ENCODE data around the gene TMEM91. TPM values are rescaled to one million over a fixed set of nuclear protein-coding genes. Genes with fewer than 3 reads are reported as not detected.
"Not testable (repeated sequence)": the region's sequence is repeated elsewhere in the genome, so short reads cannot be mapped to it uniquely, and the experiment has no call there.

The TMEM91 gene
- total and polyA plus RNA-seq, 9 donors = 6.2 to 22.3 (median 9.9) TPM

- H3K27ac ChIP-seq = no peak overlapping the region
- no peak overlapping the region for H3K4me3 ChIP-seq
- intact Hi-C loops (cut with DNase I) = no loop called here
- 60 to 68% (median 61%) methylated on average over 6 of the region's 6 CpGs for WGBS, 3 donors
- DNase-seq = no peak
- peaks cover 8% of the 10 kb centered on the region for H3K4me1 ChIP-seq (ENCODE audit: insufficient read depth)
- H3K27me3 ChIP-seq = no peaks in the 10 kb centered on the region
- H3K36me3 ChIP-seq = no peaks in the 10 kb centered on the region
- no peaks in the 10 kb centered on the region for H3K9me3 ChIP-seq
- TF ChIP-seq CTCF (IDR thresholded peaks at IDR 0.05) (no peak), EP300 (IDR thresholded peaks at IDR 0.05) (no peak), POLR2A (IDR thresholded peaks at IDR 0.05) (no peak)
Observed at GRCh38 chr19:41367848-41368301, 8.5 kb upstream of the TMEM91 start.

GRCh38 chr19:41369769-41370168 is 6.6 kb upstream of the TMEM91 start:
- Histone ChIP-seq H3K4me1 (ENCODE audit: insufficient read depth) (peaks cover under 1% of the 10 kb centered on the region), H3K36me3 (no peaks in the 10 kb centered on the region), H3K9me3 (no peaks in the 10 kb centered on the region), H3K27ac (no peak overlapping the region), H3K27me3 (no peaks in the 10 kb centered on the region), H3K4me3 (no peak overlapping the region)
- intact Hi-C loops (cut with DNase I) = no loop called here
- 98 to 99% (median 99%) methylated on average over 2 of the region's 2 CpGs for WGBS, 3 donors
- DNase-seq = no peak
- TF ChIP-seq CTCF (IDR thresholded peaks at IDR 0.05) (no peak), POLR2A (IDR thresholded peaks at IDR 0.05) (no peak), EP300 (IDR thresholded peaks at IDR 0.05) (no peak)

- H3K9me3 ChIP-seq; DNase-seq; H3K4me1 ChIP-seq (ENCODE audit: insufficient read depth); intact Hi-C loops (cut with DNase I); H3K36me3 ChIP-seq; H3K4me3 ChIP-seq; H3K27ac ChIP-seq; H3K27me3 ChIP-seq: not testable (repeated sequence)
- 90 to 95% (median 95%) methylated on average over 5 of the region's 5 CpGs for WGBS, 3 donors
Observed at GRCh38 chr19:41371119-41371518, 5.2 kb upstream of the TMEM91 start.

GRCh38 chr19:41371541-41371940 is 4.8 kb upstream of the TMEM91 start:
- intact Hi-C loops (cut with DNase I) = no loop called here
- Histone ChIP-seq H3K27ac (no peak overlapping the region), H3K9me3 (no peaks in the 10 kb centered on the region), H3K4me3 (no peak overlapping the region), H3K36me3 (no peaks in the 10 kb centered on the region), H3K27me3 (no peaks in the 10 kb centered on the region), H3K4me1 (ENCODE audit: insufficient read depth) (peaks cover 6% of the 10 kb centered on the region)
- no peak for TF ChIP-seq EP300 (IDR thresholded peaks at IDR 0.05)
- no peak for TF ChIP-seq POLR2A (IDR thresholded peaks at IDR 0.05)
- no peak for TF ChIP-seq CTCF (IDR thresholded peaks at IDR 0.05)
- WGBS, 3 donors = 91 to 96% (median 92%) methylated on average over 8 of the region's 8 CpGs
- DNase-seq = no peak

- Histone ChIP-seq H3K4me3 (no peak overlapping the region), H3K4me1 (ENCODE audit: insufficient read depth) (peaks cover 6% of the 10 kb centered on the region), H3K27ac (no peak overlapping the region), H3K27me3 (no peaks in the 10 kb centered on the region), H3K36me3 (no peaks in the 10 kb centered on the region), H3K9me3 (no peaks in the 10 kb centered on the region)
- TF ChIP-seq POLR2A (IDR thresholded peaks at IDR 0.05) (no peak), EP300 (IDR thresholded peaks at IDR 0.05) (no peak), CTCF (IDR thresholded peaks at IDR 0.05) (no peak)
- WGBS, 3 donors = 21 to 41% (median 41%) methylated on average over 2 of the region's 2 CpGs
- intact Hi-C loops (cut with DNase I) = no loop called here
- no peak for DNase-seq
Observed at GRCh38 chr19:41372501-41372900, 3.8 kb upstream of the TMEM91 start.

Measured in ovary (tissue), 9 donors.